Kidney epithelial cell (primary cell): ENCODE results near the gene PLA2G6. TPM values are rescaled to one million over a fixed set of nuclear protein-coding genes. Genes with fewer than 3 reads are reported as not detected.
A peak's percentile ranks its signal among the peaks of the same experiment; 100 is the strongest.

Source experiments
- DNase-seq: peaks from one replicate; pipeline ENCODE4 v3.0.0-alpha.2; 2010; ENCODE audit warnings: low read depth
- H3K27me3 ChIP-seq: 2 replicates; pipeline ENCODE4 v1.6.0; 2011; ENCODE audit warnings: low read length; ENCODE audit not compliant: control insufficient read depth, insufficient read depth
- H3K36me3 ChIP-seq: 2 replicates; pipeline ENCODE4 v1.5.1; 2011; ENCODE audit warnings: low read length; ENCODE audit not compliant: control insufficient read depth, insufficient read depth
- H3K4me3 ChIP-seq: 2 replicates; pipeline ENCODE4 v1.5.1; 2011; ENCODE audit warnings: low read depth, mild to moderate bottlenecking, control low read depth, low read length
- CTCF ChIP-seq: IDR thresholded peaks from 2 replicates; pipeline ENCODE4 v1.5.1; 2011; ENCODE audit warnings: mild to moderate bottlenecking, moderate library complexity, low read length, control low read depth, inconsistent platforms; ENCODE audit not compliant: insufficient read depth, poor library complexity, severe bottlenecking
- total RNA-seq: library from RNA; depleted of rRNA; stranded (reverse); fragments of >200 nt; gene quantifications from 2 replicates; pipeline ENCODE4 v1.2.3, GENCODE V29; 2015

The PLA2G6 gene
- 14.0 and 15.5 TPM in 2 replicates for total RNA-seq

- no peaks in the 10 kb centered on the region for H3K27me3 ChIP-seq
- TF ChIP-seq CTCF = no peak
Observed at GRCh38 chr22:38181453-38182200, at the start of gene PLA2G6. Gene PLA2G6 (minus strand): TSS chr22:38181830. CDS start chr22:38169426, 12,404 bp downstream.

DNA sequence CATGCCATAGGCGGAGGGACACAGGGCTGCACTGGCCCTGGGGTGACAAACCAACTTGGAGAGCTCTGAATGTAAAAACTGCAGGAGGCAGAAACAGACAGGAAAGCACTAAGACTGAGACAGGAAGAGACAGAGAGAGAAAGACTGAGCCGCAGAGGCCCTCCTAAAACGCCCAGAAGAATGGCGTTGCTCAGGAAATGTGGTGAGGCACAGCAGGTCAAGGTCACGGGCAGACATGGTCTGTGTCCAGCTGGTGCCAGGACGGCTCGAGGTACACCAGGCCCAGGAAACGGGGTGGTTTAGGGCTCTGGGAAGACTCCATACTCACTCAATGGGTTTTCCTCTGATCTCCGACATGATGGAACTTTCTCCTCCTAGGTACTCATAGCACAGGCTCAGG lies 49.3 kb upstream of the PLA2G6 start:
- no peak overlapping the region for H3K4me3 ChIP-seq
- H3K36me3 ChIP-seq = peaks cover 2% of the 10 kb centered on the region
- no peak for TF ChIP-seq CTCF
- H3K27me3 ChIP-seq = no peaks in the 10 kb centered on the region
- no peak for DNase-seq

More at GRCh38 chr22:38181453-38182200, at the start of gene PLA2G6:
- peak; percentile 90 for DNase-seq
- no peaks in the 10 kb centered on the region for H3K36me3 ChIP-seq
- peak within 1 kb of the TSS; percentile 60 for H3K4me3 ChIP-seq

- no peak for DNase-seq
- H3K36me3 ChIP-seq = peaks cover 2% of the 10 kb centered on the region
- peak; percentile 31 for TF ChIP-seq CTCF
- H3K4me3 ChIP-seq = no peak overlapping the region
- H3K27me3 ChIP-seq = no peaks in the 10 kb centered on the region
Observed at GRCh38 chr22:38230108-38230825, 48.6 kb upstream of the PLA2G6 start.

GRCh38 chr22:38228873-38229740 lies 47.5 kb upstream of the PLA2G6 start:
- DNase-seq = no peak
- Histone ChIP-seq H3K4me3 (no peak overlapping the region), H3K27me3 (no peaks in the 10 kb centered on the region), H3K36me3 (peaks cover 4% of the 10 kb centered on the region)
- no peak for TF ChIP-seq CTCF

DNA sequence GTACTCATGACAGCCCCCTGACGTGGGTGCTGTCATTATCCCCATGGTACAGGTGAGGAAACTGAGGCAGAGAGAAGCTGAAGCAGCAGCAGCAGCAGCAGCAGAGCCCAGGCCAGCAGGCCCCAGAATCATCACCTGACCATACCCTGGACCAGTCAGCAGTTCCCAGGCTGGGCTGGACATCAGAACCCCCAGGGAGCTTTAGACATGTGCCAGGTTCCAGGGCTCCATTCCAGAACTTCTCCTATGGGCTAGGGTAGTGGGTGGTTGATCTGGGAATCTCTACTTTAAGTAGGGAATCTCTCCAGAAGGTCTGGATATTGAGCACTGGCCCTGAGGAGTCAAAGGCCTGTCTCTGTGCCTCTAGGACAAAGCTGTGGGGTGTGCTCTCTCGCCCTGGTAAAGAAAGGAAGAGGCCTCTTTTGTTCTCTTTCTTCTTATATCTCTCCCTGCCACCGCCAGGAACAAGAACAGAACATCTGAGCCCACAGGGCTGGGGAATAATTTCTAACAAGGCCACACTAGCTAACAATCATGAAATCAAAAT lies 46.8 kb upstream of the PLA2G6 start:
- no peak for TF ChIP-seq CTCF
- DNase-seq = no peak
- peaks cover 4% of the 10 kb centered on the region for H3K36me3 ChIP-seq
- H3K27me3 ChIP-seq = no peaks in the 10 kb centered on the region
- no peak overlapping the region for H3K4me3 ChIP-seq
